ENCODE data around the gene RNF187.

RNF187 gene

GRCh38 chr1:228490120-228491078 lies 3.2 kb downstream of the RNF187 start:
- Histone ChIP-seq H3K4me3 (ENCODE audit: low read length) (no peak overlapping the region), H3K36me3 (ENCODE audit: insufficient read depth, low read length) (peaks cover 46% of the 10 kb centered on the region), H3K9ac (ENCODE audit: low read depth, low read length) (no peak overlapping the region), H3K9me3 (replicated peaks; ENCODE audit: low read length) (no peaks in the 10 kb centered on the region), H3K4me2 (ENCODE audit: low read length) (peak overlapping the region; percentile 20), H3K4me1 (ENCODE audit: control insufficient read depth, insufficient read depth, low read length) (peaks cover 16% of the 10 kb centered on the region), H3K27me3 (ENCODE audit: control insufficient read depth, insufficient read depth, low read length) (no peaks in the 10 kb centered on the region)

- Histone ChIP-seq H3K4me3 (ENCODE audit: low read length) (no peak overlapping the region), H3K36me3 (ENCODE audit: insufficient read depth, low read length) (peaks cover 57% of the 10 kb centered on the region), H3K9ac (ENCODE audit: low read depth, low read length) (no peak overlapping the region), H3K9me3 (replicated peaks; ENCODE audit: low read length) (no peaks in the 10 kb centered on the region), H3K27me3 (ENCODE audit: control insufficient read depth, insufficient read depth, low read length) (no peaks in the 10 kb centered on the region), H3K4me2 (ENCODE audit: low read length) (no peak overlapping the region), H3K4me1 (ENCODE audit: control insufficient read depth, insufficient read depth, low read length) (peaks cover 6% of the 10 kb centered on the region)
Observed at GRCh38 chr1:228493141-228494043, 6.2 kb downstream of the RNF187 start.

GRCh38 chr1:228494044-228494353 lies 6.8 kb downstream of the RNF187 start:
- Histone ChIP-seq H3K4me1 (ENCODE audit: control insufficient read depth, insufficient read depth, low read length) (no peaks in the 10 kb centered on the region), H3K27me3 (ENCODE audit: control insufficient read depth, insufficient read depth, low read length) (no peaks in the 10 kb centered on the region), H3K36me3 (ENCODE audit: insufficient read depth, low read length) (peaks cover 57% of the 10 kb centered on the region)

GRCh38 chr1:228494391-228494790 lies 7.2 kb downstream of the RNF187 start:
- Histone ChIP-seq H3K36me3 (ENCODE audit: insufficient read depth, low read length) (peaks cover 57% of the 10 kb centered on the region), H3K27me3 (ENCODE audit: control insufficient read depth, insufficient read depth, low read length) (no peaks in the 10 kb centered on the region)

More at GRCh38 chr1:228494044-228494353, 6.8 kb downstream of the RNF187 start:
- H3K9me3 ChIP-seq (replicated peaks; ENCODE audit: low read length) = no peaks in the 10 kb centered on the region
- H3K9ac ChIP-seq (ENCODE audit: low read depth, low read length) = no peak overlapping the region
- H3K4me3 ChIP-seq (ENCODE audit: low read length) = no peak overlapping the region
- H3K4me2 ChIP-seq (ENCODE audit: low read length) = no peak overlapping the region

GRCh38 chr1:228494970-228495853 lies 8.0 kb downstream of the RNF187 start:
- no peaks in the 10 kb centered on the region for H3K27me3 ChIP-seq (ENCODE audit: control insufficient read depth, insufficient read depth, low read length)
- H3K4me2 ChIP-seq (ENCODE audit: low read length) = no peak overlapping the region
- H3K9me3 ChIP-seq (replicated peaks; ENCODE audit: low read length) = no peaks in the 10 kb centered on the region
- H3K9ac ChIP-seq (ENCODE audit: low read depth, low read length) = no peak overlapping the region
- H3K4me1 ChIP-seq (ENCODE audit: control insufficient read depth, insufficient read depth, low read length) = no peaks in the 10 kb centered on the region
- H3K4me3 ChIP-seq (ENCODE audit: low read length) = no peak overlapping the region
- H3K36me3 ChIP-seq (ENCODE audit: insufficient read depth, low read length) = peaks cover 50% of the 10 kb centered on the region

More at GRCh38 chr1:228494391-228494790, 7.2 kb downstream of the RNF187 start:
- Histone ChIP-seq H3K9ac (ENCODE audit: low read depth, low read length) (no peak overlapping the region), H3K4me1 (ENCODE audit: control insufficient read depth, insufficient read depth, low read length) (no peaks in the 10 kb centered on the region), H3K9me3 (replicated peaks; ENCODE audit: low read length) (no peaks in the 10 kb centered on the region), H3K4me3 (ENCODE audit: low read length) (no peak overlapping the region), H3K4me2 (ENCODE audit: low read length) (no peak overlapping the region)

- Histone ChIP-seq H3K9me3 (replicated peaks; ENCODE audit: low read length) (no peaks in the 10 kb centered on the region), H3K4me3 (ENCODE audit: low read length) (no peak overlapping the region), H3K4me1 (ENCODE audit: control insufficient read depth, insufficient read depth, low read length) (peaks cover 5% of the 10 kb centered on the region), H3K27me3 (ENCODE audit: control insufficient read depth, insufficient read depth, low read length) (no peaks in the 10 kb centered on the region), H3K36me3 (ENCODE audit: insufficient read depth, low read length) (peaks cover 41% of the 10 kb centered on the region), H3K9ac (ENCODE audit: low read depth, low read length) (no peak overlapping the region), H3K4me2 (ENCODE audit: low read length) (no peak overlapping the region)
Observed at GRCh38 chr1:228496084-228496483, 8.9 kb downstream of the RNF187 start.

- Histone ChIP-seq H3K27me3 (ENCODE audit: control insufficient read depth, insufficient read depth, low read length) (no peaks in the 10 kb centered on the region), H3K9me3 (replicated peaks; ENCODE audit: low read length) (no peaks in the 10 kb centered on the region), H3K36me3 (ENCODE audit: insufficient read depth, low read length) (peaks cover 41% of the 10 kb centered on the region), H3K4me1 (ENCODE audit: control insufficient read depth, insufficient read depth, low read length) (peaks cover 7% of the 10 kb centered on the region), H3K4me3 (ENCODE audit: low read length) (no peak overlapping the region), H3K4me2 (ENCODE audit: low read length) (no peak overlapping the region), H3K9ac (ENCODE audit: low read depth, low read length) (no peak overlapping the region)
Observed at GRCh38 chr1:228496494-228496893, 9.3 kb downstream of the RNF187 start.

- Histone ChIP-seq H3K36me3 (ENCODE audit: insufficient read depth, low read length) (peaks cover 34% of the 10 kb centered on the region), H3K9ac (ENCODE audit: low read depth, low read length) (no peak overlapping the region), H3K9me3 (replicated peaks; ENCODE audit: low read length) (no peaks in the 10 kb centered on the region), H3K27me3 (ENCODE audit: control insufficient read depth, insufficient read depth, low read length) (no peaks in the 10 kb centered on the region), H3K4me2 (ENCODE audit: low read length) (no peak overlapping the region), H3K4me3 (ENCODE audit: low read length) (no peak overlapping the region), H3K4me1 (ENCODE audit: control insufficient read depth, insufficient read depth, low read length) (peaks cover 7% of the 10 kb centered on the region)
Observed at GRCh38 chr1:228497206-228497605, 10.0 kb downstream of the RNF187 start.

- Histone ChIP-seq H3K36me3 (ENCODE audit: insufficient read depth, low read length) (peaks cover 33% of the 10 kb centered on the region), H3K27me3 (ENCODE audit: control insufficient read depth, insufficient read depth, low read length) (no peaks in the 10 kb centered on the region), H3K4me3 (ENCODE audit: low read length) (no peak overlapping the region), H3K4me1 (ENCODE audit: control insufficient read depth, insufficient read depth, low read length) (peaks cover 7% of the 10 kb centered on the region), H3K9me3 (replicated peaks; ENCODE audit: low read length) (no peaks in the 10 kb centered on the region), H3K9ac (ENCODE audit: low read depth, low read length) (no peak overlapping the region), H3K4me2 (ENCODE audit: low read length) (no peak overlapping the region)
Observed at GRCh38 chr1:228497817-228498216, 10.6 kb downstream of the RNF187 start.

GRCh38 chr1:228500143-228500734 lies 13.1 kb downstream of the RNF187 start:
- Histone ChIP-seq H3K4me1 (ENCODE audit: control insufficient read depth, insufficient read depth, low read length) (peaks cover 7% of the 10 kb centered on the region), H3K4me2 (ENCODE audit: low read length) (no peak overlapping the region), H3K9ac (ENCODE audit: low read depth, low read length) (no peak overlapping the region), H3K36me3 (ENCODE audit: insufficient read depth, low read length) (peaks cover 13% of the 10 kb centered on the region), H3K9me3 (replicated peaks; ENCODE audit: low read length) (no peaks in the 10 kb centered on the region), H3K27me3 (ENCODE audit: control insufficient read depth, insufficient read depth, low read length) (no peaks in the 10 kb centered on the region), H3K4me3 (ENCODE audit: low read length) (no peak overlapping the region)

Measured in skeletal muscle satellite cell (primary cell).